B cell (primary cell): ENCODE results near the gene TSPAN10. TPM values are rescaled to one million over a fixed set of nuclear protein-coding genes. Genes with fewer than 3 reads are reported as not detected.

ENCODE experiments used
- ATAC-seq: fragments of 200-7000 bp; cut with Tn5 transposase; one replicate; pipeline ENCODE4 v1.10.0; 2021; ENCODE audit warnings: low read depth, mild to moderate bottlenecking, moderate number of reproducible peaks, moderate library complexity
- CTCF ChIA-PET: fragments of 350-600 bp; sonication (Branson Sonifier 250); formaldehyde crosslinking; loops from one replicate; lab custom pipeline; 2021; ENCODE audit warnings: antibody characterized with exemption, inconsistent platforms; lab: Charles Lee
- POLR2A ChIA-PET: fragments of 350-600 bp; sonication (Branson Sonifier 250); formaldehyde crosslinking; loops from one replicate; lab custom pipeline; 2021; ENCODE audit warnings: antibody characterized with exemption; lab: Charles Lee
- DNase-seq: peaks from one replicate; pipeline ENCODE4 v3.0.0; 2013
- H2AFZ ChIP-seq: 2 replicates; pipeline ENCODE4 v1.6.1; 2012; ENCODE audit warnings: mild to moderate bottlenecking, low read depth, low read length; ENCODE audit not compliant: insufficient read depth, poor library complexity, severe bottlenecking
- H3K27ac ChIP-seq, 2 donors: 1 replicate in 1 of 2; 2 replicates in 1 of 2; pipeline ENCODE4 v1.5.1; 2012 to 2013; ENCODE audit warnings: low read length in 2 of 2, mild to moderate bottlenecking in 2 of 2, moderate library complexity in 1 of 2
- H3K27me3 ChIP-seq, 4 experiments: fragments of 200-600 bp in 1 of 4; sonication (generic) in 1 of 4; replicated peaks in 1 of 4; 1 replicate in 2 of 4; 2 replicates in 2 of 4; pipeline versions ENCODE4 v1.6.1 to v1.7.0; 2013 to 2016; ENCODE audit warnings: low read length in 3 of 4, mild to moderate bottlenecking in 2 of 4, mixed read lengths in 1 of 4, moderate library complexity in 1 of 4; ENCODE audit not compliant: insufficient read depth in 4 of 4, control insufficient read depth in 3 of 4; ENCODE audit errors: control extremely low read depth in 1 of 4
- H3K36me3 ChIP-seq, 2 experiments: replicated peaks in 1 of 2; 1 replicate in 1 of 2; 2 replicates in 1 of 2; pipeline versions ENCODE4 v1.6.1 to v1.7.1; 2013; ENCODE audit warnings: low read length in 1 of 2; ENCODE audit not compliant: insufficient read depth in 2 of 2, control insufficient read depth in 1 of 2; ENCODE audit errors: control extremely low read depth in 1 of 2, extremely low read depth in 1 of 2
- H3K4me1 ChIP-seq, 2 donors: fragments of 200-600 bp in 1 of 2; sonication (generic) in 1 of 2; 1 replicate in 1 of 2; 2 replicates in 1 of 2; pipeline versions ENCODE4 v1.5.1 to v1.6.1; 2013 to 2017; ENCODE audit warnings: low read length in 2 of 2; ENCODE audit not compliant: control insufficient read depth in 2 of 2, insufficient read depth in 2 of 2
- H3K4me2 ChIP-seq: replicated peaks from 2 replicates; pipeline ENCODE3; 2012; ENCODE audit warnings: mild to moderate bottlenecking, low read depth, low read length; ENCODE audit not compliant: poor library complexity, severe bottlenecking
- H3K4me3 ChIP-seq, 5 experiments: fragments of 200-600 bp in 1 of 5; sonication (generic) in 1 of 5; 1 replicate in 3 of 5; 2 replicates in 2 of 5; pipeline versions ENCODE4 v1.5.1 to v1.7.0; 2011 to 2016; ENCODE audit warnings: low read length in 4 of 5, mild to moderate bottlenecking in 4 of 5, low read depth in 2 of 5, control low read depth in 1 of 5, moderate library complexity in 1 of 5; ENCODE audit not compliant: insufficient read depth in 1 of 5; ENCODE audit errors: control extremely low read depth in 1 of 5, extremely low read depth in 1 of 5
- H3K79me2 ChIP-seq: fragments of 200-600 bp; sonication (generic); one replicate; pipeline ENCODE4 v1.6.0; 2016; ENCODE audit warnings: low read length; ENCODE audit not compliant: control insufficient read depth, insufficient read depth
- H3K9ac ChIP-seq: fragments of 200-600 bp; sonication (generic); 2 replicates; pipeline ENCODE4 v1.6.1; 2017; ENCODE audit warnings: mild to moderate bottlenecking, low read length, moderate library complexity
- H3K9me3 ChIP-seq, 3 donors: one replicate each; pipeline versions ENCODE4 v1.6.1 to v1.7.1; 2013; ENCODE audit warnings: low read length in 2 of 3; ENCODE audit not compliant: control insufficient read depth in 2 of 3, insufficient read depth in 1 of 3; ENCODE audit errors: control extremely low read depth in 1 of 3
- H4K20me1 ChIP-seq: 2 replicates; pipeline ENCODE4 v1.6.0; 2012; ENCODE audit warnings: mild to moderate bottlenecking, low read length; ENCODE audit not compliant: insufficient read depth, control insufficient read depth, poor library complexity, severe bottlenecking
- H3K27ac Mint-ChIP-seq: one replicate; pipeline ENCODE4 v1.8.0; 2021; ENCODE audit warnings: mixed read lengths
- H3K27me3 Mint-ChIP-seq: one replicate; pipeline ENCODE4 v1.8.0; 2021; ENCODE audit warnings: mixed read lengths
- H3K4me1 Mint-ChIP-seq: one replicate; pipeline ENCODE4 v1.8.0; 2021; ENCODE audit warnings: mixed read lengths
- H3K4me3 Mint-ChIP-seq: one replicate; pipeline ENCODE4 v1.8.0; 2021; ENCODE audit warnings: mixed read lengths
- H3K9me3 Mint-ChIP-seq: one replicate; pipeline ENCODE4 v1.8.0; 2022; ENCODE audit warnings: mixed read lengths; ENCODE audit not compliant: insufficient read depth
- CTCF ChIP-seq: fragments of 200-600 bp; IDR thresholded peaks from one replicate; pipeline ENCODE4 v1.8.0; 2022; ENCODE audit warnings: antibody characterized with exemption, mild to moderate bottlenecking
- EZH2 ChIP-seq: IDR thresholded peaks from 2 replicates; pipeline ENCODE4 v1.6.1; 2012; ENCODE audit warnings: borderline replicate concordance, low read depth, mild to moderate bottlenecking, moderate library complexity, low read length; ENCODE audit not compliant: insufficient read depth, poor library complexity, severe bottlenecking
- WGBS: methylation state at CpG from one replicate; pipeline ENCODE4 v1.1.5; 2013; ENCODE audit warnings: missing lambda C conversion rate; ENCODE audit not compliant: insufficient coverage; 5-methylcytosine and 5-hydroxymethylcytosine counted together
- intact Hi-C: fragments of 100-400 bp; cut with micrococcal nuclease; formaldehyde crosslinking; loops from one replicate; pipeline ENCODE4 v1.10.0; 2022
- polyA plus RNA-seq: library from polyadenylated mRNA; depleted of rRNA; stranded (reverse); fragments of >200 nt; gene quantifications from 2 replicates; pipeline ENCODE4 v1.2.3, GENCODE V29; 2012
- total RNA-seq, 2 donors: library from RNA; stranded (reverse); fragments of 120-200 nt in 1 of 2; gene quantifications; 1 replicate in 1 of 2; 2 replicates in 1 of 2; pipeline versions ENCODE4 v1.2.3 to v1.2.4, GENCODE V29; 2013 to 2022

Gene TSPAN10
- total and polyA plus RNA-seq, 2 donors (not counting 1 experiment from before 2014, with no cell fraction given) = 0.34 to 1.1 TPM

DNA sequence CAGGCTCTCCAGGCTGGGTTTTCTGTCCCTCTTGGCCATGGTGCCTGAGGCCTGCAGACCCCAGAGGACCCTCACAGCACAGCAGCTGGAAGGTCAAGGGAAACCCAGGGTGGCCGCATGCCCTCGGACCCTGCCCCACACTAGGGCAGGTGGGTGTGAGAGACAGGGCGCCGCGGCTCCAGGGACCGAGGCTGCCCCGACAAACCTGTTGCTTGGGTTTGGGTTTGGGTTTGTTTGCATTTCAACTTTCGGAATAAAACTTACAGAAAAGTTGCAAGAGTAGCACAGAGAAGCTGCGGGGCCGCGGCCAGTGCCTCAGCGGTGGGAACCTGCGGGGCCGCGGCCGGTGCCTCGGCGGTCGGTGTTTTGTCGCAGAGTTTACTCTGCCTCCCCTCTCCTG is 54.6 kb downstream of the TSPAN10 start:
- H3K4me1 Mint-ChIP-seq = peaks cover 4% of the 10 kb centered on the region
- Histone ChIP-seq H3K4me3 (no peak overlapping the region), H3K79me2 (peaks cover 58% of the 10 kb centered on the region), H3K4me2 (no peak overlapping the region), H4K20me1 (peaks cover 74% of the 10 kb centered on the region), H3K4me1 (no peaks in the 10 kb centered on the region), H2AFZ (no peak overlapping the region), H3K9ac (no peak overlapping the region), H3K27me3 (no peaks in the 10 kb centered on the region), H3K27ac (no peak overlapping the region), H3K36me3 (peaks cover 0 to 77% of the 10 kb centered on the region in 2 experiments), H3K9me3 (no peaks in the 10 kb centered on the region)
- POLR2A ChIA-PET = no interaction called here
- intact Hi-C loops = no loop called here
- ATAC-seq (no peak), DNase-seq (no peak)
- H3K27me3 Mint-ChIP-seq = no peaks in the 10 kb centered on the region
- no peaks in the 10 kb centered on the region for H3K9me3 Mint-ChIP-seq
- no peak for TF ChIP-seq CTCF
- TF ChIP-seq EZH2 = no peak
- no peak overlapping the region for H3K27ac Mint-ChIP-seq
- H3K4me3 Mint-ChIP-seq = no peak overlapping the region
- WGBS = 97% methylated on average over 20 of the region's 20 CpGs
- CTCF ChIA-PET = no interaction called here

DNA sequence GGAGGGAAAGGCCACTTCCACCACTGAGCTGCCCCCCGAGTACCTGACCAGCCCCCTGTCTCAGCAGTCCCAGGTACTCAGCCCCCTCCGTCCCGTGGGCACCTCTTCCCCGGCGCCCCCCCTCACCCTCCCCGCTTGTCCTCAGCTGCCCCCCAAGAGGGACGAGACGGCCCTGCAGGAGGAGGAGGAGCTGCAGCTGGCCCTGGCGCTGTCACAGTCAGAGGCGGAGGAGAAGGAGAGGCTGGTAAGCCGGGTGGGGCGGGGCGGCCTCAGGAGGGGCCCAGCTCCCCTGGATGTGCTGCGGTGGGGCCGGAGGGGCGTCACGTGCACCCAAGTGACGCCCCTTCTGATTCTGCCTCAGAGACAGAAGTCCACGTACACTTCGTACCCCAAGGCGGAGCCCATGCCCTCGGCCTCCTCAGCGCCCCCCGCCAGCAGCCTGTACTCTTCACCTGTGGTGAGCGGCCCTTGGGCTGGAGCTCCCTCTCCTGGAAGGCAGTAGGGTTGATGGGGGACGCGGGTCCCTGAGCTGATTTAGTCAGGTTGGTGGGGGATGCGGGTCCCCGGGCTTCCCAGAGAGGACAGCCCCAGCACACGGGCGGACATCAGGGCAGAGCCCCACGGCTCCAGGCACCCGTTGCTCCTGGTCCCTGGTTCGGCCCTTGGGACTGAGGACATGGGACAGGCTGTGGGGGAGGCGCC is 56.7 kb downstream of the TSPAN10 start:
- WGBS = 95% methylated on average over 25 of the region's 35 CpGs
- Histone ChIP-seq H2AFZ (no peak overlapping the region), H3K4me3 (no peak overlapping the region), H3K9me3 (no peaks in the 10 kb centered on the region), H3K9ac (no peak overlapping the region), H3K4me2 (no peak overlapping the region), H3K79me2 (peaks cover 47% of the 10 kb centered on the region), H3K4me1 (no peaks in the 10 kb centered on the region), H3K27ac (no peak overlapping the region), H3K27me3 (no peaks in the 10 kb centered on the region), H3K36me3 (peaks cover 0 to 75% of the 10 kb centered on the region in 2 experiments), H4K20me1 (peaks cover 59% of the 10 kb centered on the region)
- TF ChIP-seq CTCF = no peak
- no peak for TF ChIP-seq EZH2
- DNase-seq (no peak), ATAC-seq (no peak)
- Mint-ChIP-seq H3K9me3 (no peaks in the 10 kb centered on the region), H3K27me3 (no peaks in the 10 kb centered on the region), H3K4me3 (no peak overlapping the region), H3K4me1 (no peaks in the 10 kb centered on the region), H3K27ac (no peak overlapping the region)
- CTCF ChIA-PET = no interaction called here
- intact Hi-C loops = no loop called here
- POLR2A ChIA-PET = interaction anchor here (0.6 kb wide), 1 partner anchor 192 kb away, joined by 8 read pairs; no protein-coding TSS in a partner anchor
